ENCODE results near the gene CACNA1C.

DNA sequence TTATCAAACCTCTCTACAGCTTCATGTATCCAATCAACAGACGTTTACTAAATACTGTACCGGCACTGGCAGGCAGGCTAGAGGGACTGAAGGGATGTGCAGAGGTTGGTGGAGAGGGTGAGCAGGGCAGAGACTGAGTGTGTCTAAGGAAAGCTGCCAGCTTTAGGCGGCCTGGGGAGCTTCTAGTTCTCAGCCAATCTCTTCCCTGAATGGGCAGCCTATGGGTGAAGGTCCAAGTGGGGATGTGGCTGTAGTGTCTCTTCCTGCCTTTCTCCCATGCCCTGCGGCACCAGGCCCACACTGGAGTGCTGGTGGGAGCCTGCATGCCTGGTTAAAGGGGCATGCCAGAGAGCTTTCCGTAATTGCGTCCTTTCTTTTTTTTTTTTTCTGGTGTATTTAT is 239.8 kb downstream of the CACNA1C start:
- no peak for TF ChIP-seq EP300 (IDR thresholded peaks at IDR 0.05)
- no peak for TF ChIP-seq POLR2AphosphoS5 (IDR thresholded peaks at IDR 0.05)
